GM23338 (cell line): Measurements from ENCODE around the gene SEC16A. TPM values are rescaled to one million over a fixed set of nuclear protein-coding genes. Genes with fewer than 3 reads are reported as not detected.

Source experiments
- ATAC-seq: fragments of 200-7000 bp; cut with Tn5 transposase; 3 replicates; pipeline ENCODE4 v1.9.1; 2020
- DNase-seq: peaks from one replicate; pipeline ENCODE4 v3.0.0-alpha.2; 2015; ENCODE audit warnings: low spot score
- H2AFZ ChIP-seq: fragments of 200-600 bp; sonication (generic); 2 replicates; pipeline ENCODE4 v1.8.0; 2016; ENCODE audit warnings: antibody characterized with exemption, mild to moderate bottlenecking, moderate library complexity
- H3F3A ChIP-seq: fragments of 200-600 bp; sonication (generic); replicated peaks from 2 replicates; pipeline ENCODE4 v1.8.0; 2017; ENCODE audit warnings: antibody characterized with exemption, mixed run types, low read depth
- H3K27ac ChIP-seq: fragments of 200-600 bp; sonication (generic); 2 replicates; pipeline ENCODE4 v1.6.1; 2016; ENCODE audit warnings: low read depth
- H3K27me3 ChIP-seq: fragments of 200-600 bp; sonication (generic); 2 replicates; pipeline ENCODE4 v1.8.0; 2016; ENCODE audit warnings: mild to moderate bottlenecking, mixed run types, moderate library complexity; ENCODE audit not compliant: insufficient read depth
- H3K36me3 ChIP-seq: fragments of 200-600 bp; sonication (generic); 2 replicates; pipeline ENCODE4 v1.8.0; 2016; ENCODE audit warnings: mild to moderate bottlenecking; ENCODE audit not compliant: insufficient read depth
- H3K4me1 ChIP-seq: fragments of 200-600 bp; sonication (generic); 2 replicates; pipeline ENCODE4 v1.8.0; 2016; ENCODE audit warnings: mild to moderate bottlenecking, moderate library complexity; ENCODE audit not compliant: insufficient read depth
- H3K4me2 ChIP-seq: fragments of 200-600 bp; sonication (generic); 2 replicates; pipeline ENCODE4 v1.7.1; 2017; ENCODE audit warnings: mixed run types
- H3K4me3 ChIP-seq: fragments of 200-600 bp; sonication (generic); 2 replicates; pipeline ENCODE4 v1.6.1; 2016; ENCODE audit warnings: mixed run types
- H3K79me2 ChIP-seq: fragments of 200-600 bp; sonication (generic); replicated peaks from 2 replicates; pipeline ENCODE4 v1.8.0; 2017; ENCODE audit warnings: mild to moderate bottlenecking; ENCODE audit not compliant: insufficient read depth
- H3K9me2 ChIP-seq: fragments of 200-600 bp; sonication (generic); 2 replicates; pipeline ENCODE4 v1.8.0; 2017; ENCODE audit not compliant: insufficient read depth
- H4K20me1 ChIP-seq: fragments of 200-600 bp; sonication (generic); replicated peaks from 2 replicates; pipeline ENCODE4 v1.8.0; 2017; ENCODE audit warnings: mild to moderate bottlenecking; ENCODE audit not compliant: insufficient read depth
- H3K27ac Mint-ChIP-seq: 2 replicates; pipeline ENCODE4 v1.8.0; 2020; ENCODE audit warnings: inconsistent platforms, mild to moderate bottlenecking, moderate library complexity, mixed read lengths
- H3K27me3 Mint-ChIP-seq: 3 replicates; pipeline ENCODE4 v1.8.0; 2022; ENCODE audit warnings: low read depth, mild to moderate bottlenecking, moderate library complexity, mixed read lengths, inconsistent platforms; ENCODE audit not compliant: insufficient read depth, poor library complexity
- H3K36me3 Mint-ChIP-seq: 3 replicates; pipeline ENCODE4 v1.8.0; 2021; ENCODE audit warnings: low read depth, mild to moderate bottlenecking, inconsistent platforms, moderate library complexity, mixed read lengths
- H3K4me1 Mint-ChIP-seq: 3 replicates; pipeline ENCODE4 v1.8.0; 2020; ENCODE audit warnings: mild to moderate bottlenecking, inconsistent platforms, mixed read lengths
- H3K4me3 Mint-ChIP-seq: 3 replicates; pipeline ENCODE4 v1.8.0; 2021; ENCODE audit warnings: moderate library complexity, mild to moderate bottlenecking, inconsistent platforms, mixed read lengths
- H3K9me3 Mint-ChIP-seq: 3 replicates; pipeline ENCODE4 v1.8.0; 2020; ENCODE audit warnings: moderate library complexity, mild to moderate bottlenecking, inconsistent platforms, mixed read lengths
- CREB1 ChIP-seq: fragments of 250-450 bp; sonication (Bioruptor Pico); IDR thresholded peaks from 2 replicates; pipeline ENCODE4 v1.5.0; 2020; ENCODE audit warnings: low read depth, mild to moderate bottlenecking, moderate library complexity
- CTCF ChIP-seq, 2 experiments: fragments of 200-600 bp in 1 of 2; sonication (generic) in 1 of 2; conservative IDR thresholded peaks; 2 replicates each; pipeline versions ENCODE4 v1.5.1 to v1.6.1; 2016 to 2017; ENCODE audit warnings: antibody characterized with exemption in 2 of 2, low read depth in 2 of 2, mild to moderate bottlenecking in 2 of 2, moderate library complexity in 1 of 2
- ETS1 ChIP-seq: IDR thresholded peaks from 2 replicates; pipeline ENCODE4 v1.6.1; 2016; ENCODE audit warnings: antibody characterized with exemption
- EZH2 ChIP-seq: fragments of 200-600 bp; sonication (generic); IDR thresholded peaks from one replicate; pipeline ENCODE4 v1.8.0; 2017; ENCODE audit warnings: antibody characterized with exemption, mild to moderate bottlenecking, low read depth; ENCODE audit not compliant: unreplicated experiment
- EZH2phosphoT487 ChIP-seq: fragments of 200-600 bp; sonication (generic); IDR thresholded peaks from one replicate; pipeline ENCODE4 v1.8.1; 2018; ENCODE audit warnings: antibody characterized with exemption; ENCODE audit not compliant: unreplicated experiment
- JUNB ChIP-seq: IDR thresholded peaks from one replicate; pipeline ENCODE4 v1.6.1; 2016; ENCODE audit warnings: antibody characterized with exemption; ENCODE audit not compliant: unreplicated experiment
- NANOG ChIP-seq: IDR thresholded peaks from 2 replicates; pipeline ENCODE4 v1.6.1; 2016; ENCODE audit warnings: antibody characterized with exemption, borderline replicate concordance
- POLR2AphosphoS5 ChIP-seq: IDR thresholded peaks from 2 replicates; pipeline ENCODE4 v1.6.1; 2016; ENCODE audit warnings: antibody characterized with exemption, low read depth
- STAT1 ChIP-seq: IDR thresholded peaks from one replicate; pipeline ENCODE4 v1.6.1; 2016; ENCODE audit warnings: antibody characterized with exemption; ENCODE audit not compliant: unreplicated experiment
- ZNF114 ChIP-seq: fragments of 250-450 bp; sonication (Bioruptor Pico); IDR thresholded peaks from 2 replicates; pipeline ENCODE4 v1.5.0; 2020; ENCODE audit warnings: mild to moderate bottlenecking, moderate library complexity
- ZNF331 ChIP-seq: fragments of 250-450 bp; sonication (Bioruptor Pico); IDR thresholded peaks from 2 replicates; pipeline ENCODE4 v1.5.0; 2020; ENCODE audit warnings: low read depth, mild to moderate bottlenecking, moderate library complexity
- ZNF462 ChIP-seq: fragments of 250-450 bp; sonication (Bioruptor Pico); IDR thresholded peaks from 2 replicates; pipeline ENCODE4 v1.5.0; 2020; ENCODE audit warnings: mild to moderate bottlenecking, moderate library complexity
- polyA plus RNA-seq: library from polyadenylated mRNA; unstranded; fragments of >200 nt; fragmentation: Nextera tagmentation; extraction: Ambion mirVana; gene quantifications from 2 replicates; pipeline ENCODE4 v1.2.1, GENCODE V29; 2016
- total RNA-seq: library from RNA; depleted of rRNA; stranded (reverse); fragments of >200 nt; shearing (Covaris generic); gene quantifications from 2 replicates; pipeline ENCODE4 v1.2.3, GENCODE V29; 2014
- TF ChIP-seq, protein P1 (sequence below): IDR thresholded peaks from one replicate; pipeline ENCODE4 v1.6.1; 2018; ENCODE audit warnings: antibody characterized with exemption; ENCODE audit not compliant: unreplicated experiment

Gene SEC16A
- total and polyA plus RNA-seq, 2 experiments from 2014 or later = 34.0 to 59.2 TPM

GRCh38 chr9:136447173-136447778, 35.6 kb downstream of the SEC16A start:
- H4K20me1 ChIP-seq = peaks cover 10% of the 10 kb centered on the region
- no peaks in the 10 kb centered on the region for H3K4me1 ChIP-seq
- no peak overlapping the region for H3K27ac Mint-ChIP-seq
- H3K4me3 ChIP-seq = no peak overlapping the region
- no peak overlapping the region for H2AFZ ChIP-seq
- no peaks in the 10 kb centered on the region for H3K79me2 ChIP-seq
- no peak overlapping the region for H3K4me3 Mint-ChIP-seq
- H3K36me3 ChIP-seq = peaks cover 43% of the 10 kb centered on the region
- no peak overlapping the region for H3K4me2 ChIP-seq
- peaks cover 89% of the 10 kb centered on the region for H3K36me3 Mint-ChIP-seq
- no peaks in the 10 kb centered on the region for H3K9me2 ChIP-seq
- H3K4me1 Mint-ChIP-seq = no peaks in the 10 kb centered on the region; the same call in 2 of the 3 replicates
- no peaks in the 10 kb centered on the region for H3K27me3 ChIP-seq
- H3K9me3 Mint-ChIP-seq = no peaks in the 10 kb centered on the region; the same call in 2 of the 3 replicates
- H3K27me3 Mint-ChIP-seq = peaks cover 7% of the 10 kb centered on the region
- H3K27ac ChIP-seq = no peak overlapping the region
- ATAC-seq (no peak), DNase-seq (no peak)
- H3F3A ChIP-seq = 0 out of 2 replicates have a peak, but pooled peaks cover 12% of the 10 kb centered on the region
- TF ChIP-seq, protein P1, sequence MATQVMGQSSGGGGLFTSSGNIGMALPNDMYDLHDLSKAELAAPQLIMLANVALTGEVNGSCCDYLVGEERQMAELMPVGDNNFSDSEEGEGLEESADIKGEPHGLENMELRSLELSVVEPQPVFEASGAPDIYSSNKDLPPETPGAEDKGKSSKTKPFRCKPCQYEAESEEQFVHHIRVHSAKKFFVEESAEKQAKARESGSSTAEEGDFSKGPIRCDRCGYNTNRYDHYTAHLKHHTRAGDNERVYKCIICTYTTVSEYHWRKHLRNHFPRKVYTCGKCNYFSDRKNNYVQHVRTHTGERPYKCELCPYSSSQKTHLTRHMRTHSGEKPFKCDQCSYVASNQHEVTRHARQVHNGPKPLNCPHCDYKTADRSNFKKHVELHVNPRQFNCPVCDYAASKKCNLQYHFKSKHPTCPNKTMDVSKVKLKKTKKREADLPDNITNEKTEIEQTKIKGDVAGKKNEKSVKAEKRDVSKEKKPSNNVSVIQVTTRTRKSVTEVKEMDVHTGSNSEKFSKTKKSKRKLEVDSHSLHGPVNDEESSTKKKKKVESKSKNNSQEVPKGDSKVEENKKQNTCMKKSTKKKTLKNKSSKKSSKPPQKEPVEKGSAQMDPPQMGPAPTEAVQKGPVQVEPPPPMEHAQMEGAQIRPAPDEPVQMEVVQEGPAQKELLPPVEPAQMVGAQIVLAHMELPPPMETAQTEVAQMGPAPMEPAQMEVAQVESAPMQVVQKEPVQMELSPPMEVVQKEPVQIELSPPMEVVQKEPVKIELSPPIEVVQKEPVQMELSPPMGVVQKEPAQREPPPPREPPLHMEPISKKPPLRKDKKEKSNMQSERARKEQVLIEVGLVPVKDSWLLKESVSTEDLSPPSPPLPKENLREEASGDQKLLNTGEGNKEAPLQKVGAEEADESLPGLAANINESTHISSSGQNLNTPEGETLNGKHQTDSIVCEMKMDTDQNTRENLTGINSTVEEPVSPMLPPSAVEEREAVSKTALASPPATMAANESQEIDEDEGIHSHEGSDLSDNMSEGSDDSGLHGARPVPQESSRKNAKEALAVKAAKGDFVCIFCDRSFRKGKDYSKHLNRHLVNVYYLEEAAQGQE = no peak
- no peak for TF ChIP-seq JUNB
- no peak for TF ChIP-seq ZNF331 (CRISPR knock-in tag)
- no peak for TF ChIP-seq STAT1
- TF ChIP-seq EZH2 = no peak
- TF ChIP-seq CREB1 (CRISPR knock-in tag) = no peak
- TF ChIP-seq POLR2AphosphoS5 = no peak
- TF ChIP-seq ZNF114 (CRISPR knock-in tag) = no peak
- TF ChIP-seq ZNF462 (CRISPR knock-in tag) = no peak
- TF ChIP-seq ETS1 = no peak
- no peak for TF ChIP-seq EZH2phosphoT487
- no peak for TF ChIP-seq CTCF (conservative IDR thresholded peaks at IDR 0.05; ENCODE audit: low read depth in 2 of 2)
- TF ChIP-seq NANOG = no peak
